Left hindlimb (tissue), 1 donor: ENCODE results near the gene KNSTRN.

Experiments
- DNase-seq: peaks from one replicate; pipeline ENCODE4 v3.0.0-alpha.2; 2018

Gene KNSTRN, protein sequence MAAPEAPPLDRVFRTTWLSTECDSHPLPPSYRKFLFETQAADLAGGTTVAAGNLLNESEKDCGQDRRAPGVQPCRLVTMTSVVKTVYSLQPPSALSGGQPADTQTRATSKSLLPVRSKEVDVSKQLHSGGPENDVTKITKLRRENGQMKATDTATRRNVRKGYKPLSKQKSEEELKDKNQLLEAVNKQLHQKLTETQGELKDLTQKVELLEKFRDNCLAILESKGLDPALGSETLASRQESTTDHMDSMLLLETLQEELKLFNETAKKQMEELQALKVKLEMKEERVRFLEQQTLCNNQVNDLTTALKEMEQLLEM

DNA sequence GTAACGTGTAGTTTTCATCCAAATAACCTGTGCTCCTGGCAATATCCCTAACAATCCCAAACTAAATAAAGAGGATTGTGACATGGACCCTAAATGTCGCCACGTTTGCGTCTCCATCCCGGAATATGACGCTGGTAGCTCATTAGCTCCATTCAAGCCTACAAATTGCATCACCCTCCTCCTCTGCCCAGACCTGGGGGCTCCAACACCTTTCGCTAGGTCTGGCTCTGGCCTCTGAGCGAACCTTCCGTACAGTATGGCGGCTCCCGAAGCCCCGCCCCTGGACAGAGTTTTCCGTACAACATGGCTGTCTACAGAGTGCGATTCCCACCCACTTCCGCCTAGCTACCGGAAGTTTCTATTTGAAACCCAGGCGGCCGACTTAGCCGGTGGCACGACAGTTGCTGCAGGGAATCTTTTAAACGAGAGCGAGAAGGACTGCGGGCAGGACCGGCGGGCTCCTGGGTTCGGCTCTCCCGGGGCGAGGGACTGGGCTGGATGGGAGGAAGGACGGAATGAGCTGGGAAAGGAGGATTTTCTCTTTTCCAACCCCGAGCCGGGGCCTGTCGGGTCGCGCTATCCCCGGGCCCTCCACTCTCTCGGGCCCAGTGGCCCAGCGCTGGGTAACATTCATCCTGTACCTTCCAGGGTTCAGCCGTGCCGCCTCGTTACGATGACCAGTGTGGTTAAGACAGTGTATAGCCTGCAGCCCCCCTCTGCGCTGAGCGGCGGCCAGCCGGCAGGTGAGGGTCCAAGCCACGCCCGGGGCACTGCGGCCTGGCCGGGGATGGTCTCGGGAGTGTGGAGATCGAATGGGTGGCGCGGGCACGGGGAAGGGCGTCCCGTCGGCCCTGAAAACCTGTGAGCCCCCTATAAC, at the start of gene KNSTRN:
Gene KNSTRN, plus strand, starts transcription at position 142 of the 877 bp plus-strand sequence. Its CDS starts 115 bp downstream, at position 257.
- DNase-seq: peak; percentile 90

DNA sequence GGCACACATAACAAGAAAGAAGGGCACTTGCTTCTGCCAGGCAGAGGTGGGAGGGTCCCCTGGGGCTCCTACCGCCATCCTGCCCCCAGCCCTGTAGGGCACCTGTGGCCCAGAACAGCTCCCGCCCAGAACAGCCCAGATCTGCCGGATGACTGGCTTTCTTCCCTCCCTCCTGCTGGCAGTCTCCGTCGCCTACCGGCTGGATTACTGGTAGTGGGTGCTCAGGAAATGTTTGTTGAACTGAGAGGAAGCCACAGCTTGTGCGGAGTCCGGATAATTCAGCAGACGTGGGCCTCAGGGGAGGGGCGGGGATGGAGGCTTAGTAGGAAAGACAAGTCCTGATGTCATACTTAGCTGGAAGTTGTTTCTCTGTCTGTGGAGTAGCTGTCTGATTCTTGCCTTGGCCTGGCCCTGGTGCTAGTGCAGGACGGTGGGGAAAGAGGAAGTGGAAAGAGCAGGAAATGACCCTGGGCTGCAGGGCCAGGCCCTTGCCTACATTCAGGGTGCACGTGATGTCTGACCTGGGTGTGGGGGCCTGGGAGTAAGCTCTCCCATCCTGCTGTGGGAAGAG, 48.5 kb upstream of the KNSTRN start:
- peak; percentile 78 for DNase-seq

- DNase-seq: no peak
These were observed 48.0 kb upstream of the KNSTRN start for GRCh38 chr15:40334541-40334940.

DNA sequence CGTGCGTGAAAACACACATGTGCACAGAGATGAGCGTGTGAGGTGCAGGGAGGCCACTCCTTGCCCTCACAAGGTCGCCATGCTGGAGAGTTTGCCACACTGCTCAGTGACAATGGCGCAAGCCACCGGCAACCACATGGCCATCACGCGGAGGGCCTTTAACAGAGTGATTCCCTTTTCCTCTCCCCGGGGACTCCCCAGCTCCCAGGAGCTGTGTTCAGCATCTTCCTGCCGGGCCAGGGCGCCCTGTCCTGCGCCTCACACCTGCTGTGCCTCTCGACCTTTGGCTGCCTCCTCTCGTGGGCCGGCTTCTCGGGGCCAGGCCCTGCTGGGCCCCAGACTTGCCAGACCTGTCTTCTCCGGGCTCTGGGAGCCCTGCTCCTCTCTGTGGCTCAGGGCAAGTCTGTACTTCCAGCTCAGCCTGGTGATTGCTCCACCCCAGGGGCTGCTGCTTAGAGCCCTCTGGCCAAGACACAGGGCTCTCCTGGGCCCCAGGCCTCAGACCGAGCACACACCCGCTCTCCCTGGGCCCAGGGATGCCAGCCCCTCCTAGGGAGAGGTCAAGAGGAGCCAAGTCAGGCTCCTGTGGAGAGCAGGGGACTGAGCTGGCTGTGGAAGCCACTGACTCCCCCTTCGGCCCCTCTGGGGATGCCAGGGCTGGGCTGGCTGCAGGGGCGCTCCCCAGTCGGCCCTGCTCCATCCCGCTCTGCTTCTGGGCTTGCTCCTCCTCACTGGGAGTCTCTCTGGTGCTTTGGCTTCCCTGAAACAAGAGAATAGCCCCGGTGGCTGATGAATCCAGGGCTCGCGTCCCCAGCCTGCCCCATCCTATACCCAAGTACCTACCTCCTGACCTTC, 47.4 kb upstream of the KNSTRN start:
- DNase-seq: no peak

GRCh38 chr15:40335938-40336743, 46.4 kb upstream of the KNSTRN start:
- no peak for DNase-seq

- DNase-seq: no peak
These were observed 45.8 kb upstream of the KNSTRN start for GRCh38 chr15:40336744-40337122.

DNA sequence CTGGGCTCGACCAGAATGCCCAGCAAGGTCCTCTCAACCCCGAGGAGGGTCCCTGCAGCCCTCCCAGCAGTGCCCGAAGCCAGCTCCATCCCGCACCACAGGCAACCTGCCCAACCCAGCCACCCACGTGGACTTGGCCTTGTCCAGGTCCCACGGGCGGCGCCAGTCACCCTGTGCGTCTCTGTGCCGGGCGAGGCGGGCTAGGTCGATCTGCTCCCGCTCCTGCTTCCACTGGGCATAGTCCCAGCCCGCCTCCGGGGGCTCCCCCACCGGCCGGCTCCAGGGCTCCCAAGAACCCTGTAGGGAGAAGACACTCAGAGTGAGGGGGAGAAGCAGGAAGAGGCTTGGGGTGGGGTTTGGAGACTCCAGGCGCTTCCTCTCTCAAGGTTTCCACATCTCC, 44.9 kb upstream of the KNSTRN start:
- no peak for DNase-seq

DNA sequence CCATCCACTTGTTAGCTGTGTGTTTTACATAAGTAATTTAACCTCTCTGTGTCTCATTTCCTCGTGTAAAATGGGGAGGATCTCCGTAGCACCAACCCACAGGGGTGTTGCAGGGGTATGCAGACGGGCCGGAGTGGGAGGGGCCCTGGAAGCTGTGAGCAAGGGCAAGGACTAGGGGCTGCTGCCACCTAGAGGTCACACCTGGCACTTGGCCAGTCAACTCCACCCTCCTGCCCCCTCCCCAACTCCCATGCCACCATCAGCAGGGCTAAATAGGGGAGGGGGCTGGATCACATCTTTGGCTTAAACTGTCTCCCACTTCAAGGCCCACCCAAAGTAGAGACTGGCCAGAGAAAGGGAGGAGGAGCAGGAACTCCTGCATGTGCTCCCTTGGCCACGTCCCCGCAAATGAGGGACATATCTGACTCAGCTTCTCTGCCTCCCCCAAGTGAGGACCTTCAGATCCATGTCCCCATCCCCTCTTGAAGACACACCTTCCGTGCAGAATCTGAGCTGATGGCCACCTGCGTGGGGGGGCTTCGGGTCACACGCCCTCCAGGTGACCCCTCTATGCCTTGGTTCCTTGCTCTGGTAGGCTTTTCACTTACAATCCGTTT, 44.4 kb upstream of the KNSTRN start:
- peak; percentile 69 for DNase-seq

GRCh38 chr15:40338921-40339620, 43.5 kb upstream of the KNSTRN start:
- DNase-seq: no peak

DNA sequence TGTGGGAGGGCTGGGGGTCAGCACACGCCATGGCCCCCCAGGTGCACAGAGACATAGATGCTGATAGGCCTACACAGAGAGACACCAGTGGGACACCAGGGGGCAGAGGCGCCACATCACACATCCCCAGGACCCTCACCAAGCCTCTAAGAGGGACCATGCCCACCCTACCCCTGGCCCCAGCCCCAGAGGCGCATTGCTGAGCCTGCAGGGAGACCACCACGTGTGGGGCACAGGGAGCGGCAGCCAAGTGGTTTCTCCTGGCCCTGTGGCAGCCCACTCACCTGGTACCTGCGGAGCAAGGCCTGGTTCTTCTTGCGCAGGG, 42.9 kb upstream of the KNSTRN start:
- DNase-seq: no peak

- DNase-seq: peak; percentile 64
These were observed 42.3 kb upstream of the KNSTRN start for GRCh38 chr15:40340038-40340739.

DNA sequence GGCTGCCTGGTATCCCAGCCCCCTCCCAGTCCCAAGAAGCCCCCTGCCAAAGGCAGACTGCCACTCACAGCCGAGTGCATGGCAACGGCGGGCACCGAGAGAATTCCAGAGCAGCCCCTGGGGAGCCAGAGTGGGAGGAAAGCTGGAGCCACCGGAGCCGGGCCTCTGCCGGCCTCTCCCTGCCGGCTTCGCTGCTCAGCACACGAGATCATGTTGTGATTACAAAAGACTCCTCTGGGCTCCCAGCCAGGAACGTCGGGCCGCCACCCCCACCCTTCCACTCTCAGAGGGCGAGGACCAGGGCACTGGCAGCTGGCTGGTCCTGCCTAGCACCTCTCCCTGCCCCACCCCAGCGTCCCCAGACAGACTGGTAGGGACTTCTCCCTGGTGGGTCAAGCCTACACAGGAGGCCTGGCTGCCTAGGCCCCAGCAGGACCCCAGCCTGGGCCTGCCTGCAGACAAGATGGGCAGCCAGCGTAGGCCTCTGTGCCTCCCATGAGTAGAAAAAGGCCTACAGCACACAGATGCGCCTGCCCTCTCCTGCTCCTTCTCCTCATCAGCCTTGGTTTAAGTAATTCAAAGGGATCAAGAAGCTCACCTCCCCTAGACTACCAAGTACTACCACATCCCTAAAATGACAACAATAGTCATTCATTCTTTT, 41.7 kb upstream of the KNSTRN start, which contains the start of gene CCDC9B:
Gene CCDC9B, minus strand, starts transcription at position 200 of the 661 bp plus-strand sequence. Its CDS starts 120 bp downstream, at position 80.
- peak; percentile 78 for DNase-seq

DNA sequence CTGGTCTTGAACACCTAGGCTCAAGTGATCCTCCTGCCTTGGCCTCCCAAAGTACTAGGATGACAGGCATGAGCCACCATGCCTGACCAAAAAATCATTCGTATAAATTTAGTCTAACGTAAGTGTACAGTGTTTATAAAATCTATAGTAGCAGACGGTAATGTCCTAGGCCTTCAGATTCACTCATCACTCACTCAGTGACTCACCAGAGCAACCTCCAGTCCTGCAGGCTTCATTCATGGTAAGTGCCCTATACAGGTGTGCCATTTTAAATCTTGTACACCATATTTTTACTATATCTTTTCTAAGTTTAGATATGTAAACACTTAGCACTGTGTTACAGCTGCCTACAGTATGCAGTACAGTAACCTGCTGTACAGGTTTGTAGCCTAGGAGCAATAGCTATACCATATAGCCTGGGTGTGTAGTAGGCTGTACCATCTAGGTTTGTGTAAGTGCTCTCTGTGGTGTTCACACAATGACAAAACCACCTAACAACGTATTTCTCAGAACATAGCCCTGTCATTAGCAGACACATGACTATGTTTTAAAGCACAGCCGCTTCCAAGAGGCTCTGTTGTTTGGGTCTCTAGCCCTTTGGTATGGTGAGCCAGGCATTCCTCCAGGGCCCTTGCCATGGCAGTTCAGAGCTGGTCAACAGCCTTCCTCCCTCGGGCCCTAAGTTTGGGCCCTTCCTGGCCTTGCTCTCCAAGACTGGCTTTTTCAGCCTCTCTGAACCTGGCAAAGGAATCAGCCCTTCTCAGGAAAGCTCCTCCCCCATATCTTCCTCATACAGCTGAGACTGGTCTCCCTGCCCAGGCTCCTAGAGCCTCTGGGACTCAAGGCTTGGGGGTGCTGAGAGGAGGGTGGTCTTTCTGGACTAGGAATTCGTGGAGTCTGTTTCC, 39.9 kb upstream of the KNSTRN start:
- DNase-seq: no peak

DNA sequence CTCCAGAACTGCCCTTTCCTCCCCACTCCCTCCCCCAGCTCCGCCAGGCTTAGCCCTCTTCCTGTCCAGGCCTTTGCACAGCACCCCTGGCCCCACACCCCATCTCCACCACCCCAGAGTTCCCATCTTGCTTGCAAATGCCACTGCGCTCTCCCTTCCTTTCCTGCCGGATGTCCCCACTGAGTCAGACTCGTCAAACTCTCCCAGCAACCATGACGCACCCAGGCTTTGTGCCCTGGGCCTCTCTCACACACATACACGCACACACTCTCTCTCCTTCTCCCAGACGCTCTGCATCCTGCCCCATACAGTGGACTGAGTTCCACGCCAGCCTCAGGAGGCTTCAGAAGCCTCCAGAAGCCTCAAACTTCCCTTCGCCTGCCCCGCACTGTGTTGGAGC, 39.0 kb upstream of the KNSTRN start:
- no peak for DNase-seq

DNA sequence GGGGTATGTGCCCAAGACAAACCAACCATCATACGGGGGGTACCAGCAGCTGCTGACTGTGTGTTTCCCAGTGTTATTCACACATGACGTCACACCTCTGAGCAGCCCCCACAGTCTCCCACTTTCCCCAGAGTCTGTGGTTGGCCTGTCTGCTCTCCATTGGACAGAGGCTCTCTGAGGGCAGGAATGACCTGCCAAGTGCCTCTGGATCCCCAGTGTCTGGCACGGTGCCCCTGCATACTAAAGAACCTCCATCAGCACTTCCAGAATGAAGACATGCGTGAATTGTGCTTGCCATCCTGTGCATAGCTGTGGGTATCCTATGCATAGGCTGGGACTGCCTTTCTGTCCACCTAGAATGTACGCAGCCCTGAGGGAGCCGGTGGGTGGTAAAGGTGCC, 38.3 kb upstream of the KNSTRN start:
- DNase-seq: no peak

GRCh38 chr15:40344631-40345120, 37.8 kb upstream of the KNSTRN start:
- DNase-seq: no peak

DNA sequence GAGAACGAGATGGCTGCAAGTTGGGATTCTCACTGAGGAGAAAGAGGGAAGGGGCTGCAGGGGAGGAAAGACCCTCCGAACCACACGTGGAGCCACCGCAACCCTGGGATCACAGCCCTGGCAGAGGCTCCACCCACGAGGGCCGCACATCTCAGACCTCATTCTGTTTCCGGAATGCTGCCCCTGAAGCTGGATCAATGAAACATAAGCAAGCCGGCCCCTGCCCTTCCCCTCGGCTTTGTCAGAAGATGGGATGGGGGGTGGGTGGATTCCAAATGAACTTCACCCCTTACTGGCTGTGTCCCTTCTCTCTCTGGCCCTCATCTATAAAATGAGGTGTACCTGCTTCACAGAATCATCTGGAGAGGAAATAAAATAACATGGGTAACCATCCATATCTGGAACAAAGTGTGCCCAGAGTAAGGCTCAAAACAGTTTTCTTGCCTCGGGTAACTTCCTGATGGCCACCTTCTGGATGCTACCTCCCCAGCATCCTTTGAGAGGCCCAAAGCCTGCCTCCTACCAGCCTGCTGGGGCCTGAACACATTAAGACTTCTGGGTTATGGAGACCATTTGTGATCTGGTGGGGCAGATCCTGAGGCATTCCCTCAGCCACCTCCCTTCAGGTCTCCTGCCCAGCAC, 37.2 kb upstream of the KNSTRN start:
- DNase-seq: no peak
